ENCODE results near the gene A2M. TPM values are rescaled to one million over a fixed set of nuclear protein-coding genes. Genes with fewer than 3 reads are reported as not detected.

The A2M gene
- total and polyA plus RNA-seq, 2 of the 8 experiments (the other 6 are each of a cell fraction or from before 2014, with no cell fraction given), result 0.15 TPM; not detected in 1

- Histone ChIP-seq H3K79me1 (ENCODE audit: low read depth, low read length) (no peaks in the 10 kb centered on the region), H2BK120ac (replicated peaks; ENCODE audit: low read depth, low read length) (no peak overlapping the region), H3K9me3 (ENCODE audit: insufficient read depth in 2 of 2, low read depth in 1 of 2, low read length in 1 of 2) (no peaks in the 10 kb centered on the region), H3K23ac (ENCODE audit: insufficient read length) (no peak overlapping the region), H2AFZ (ENCODE audit: low read length) (no peak overlapping the region), H3K4me1 (replicated peaks in 1 of 4; ENCODE audit: control insufficient read depth in 3 of 4, insufficient read depth in 4 of 4, low read length in 3 of 4) (no peaks in the 10 kb centered on the region), H3K27ac (ENCODE audit: low read depth, low read length) (no peak overlapping the region), H2BK5ac (ENCODE audit: low read depth, low read length) (no peak overlapping the region), H3K9ac (replicated peaks in 1 of 4; ENCODE audit: extremely low read depth in 1 of 4, low read depth in 3 of 4, low read length in 3 of 4) (no peak overlapping the region), H2AK5ac (ENCODE audit: low read depth, low read length) (no peak overlapping the region), H3K79me2 (ENCODE audit: control insufficient read depth in 1 of 2, insufficient read depth in 2 of 2, low read length in 2 of 2) (no peaks in the 10 kb centered on the region), H2BK15ac (ENCODE audit: low read length) (no peak overlapping the region), H3K27me3 (replicated peaks in 1 of 4; ENCODE audit: control insufficient read depth in 3 of 4, extremely low read depth in 1 of 4, insufficient read depth in 3 of 4, low read length in 3 of 4) (no peaks in the 10 kb centered on the region), H4K20me1 (replicated peaks in 1 of 2; ENCODE audit: control insufficient read depth in 1 of 2, insufficient read depth in 2 of 2, low read length in 2 of 2) (no peaks in the 10 kb centered on the region), H3K14ac (ENCODE audit: insufficient read length) (no peak overlapping the region), H3K23me2 (ENCODE audit: low read depth, low read length) (no peaks in the 10 kb centered on the region), H3K4me3 (ENCODE audit: extremely low read depth in 1 of 4, insufficient read depth in 2 of 4, low read depth in 3 of 4, low read length in 4 of 4) (no peak overlapping the region), H3K4ac (replicated peaks; ENCODE audit: insufficient read length, low read depth, low read length) (no peak overlapping the region), H3K36me3 (ENCODE audit: control insufficient read depth in 2 of 4, insufficient read depth in 4 of 4, low read length in 3 of 4) (no peaks in the 10 kb centered on the region), H3K56ac (replicated peaks; ENCODE audit: insufficient read length, low read depth, low read length) (no peak overlapping the region), H4K91ac (replicated peaks; ENCODE audit: insufficient read length, low read length) (no peak overlapping the region), H2BK20ac (ENCODE audit: low read length) (no peak overlapping the region), H4K5ac (ENCODE audit: insufficient read length, low read depth, low read length) (no peak overlapping the region), H3K18ac (ENCODE audit: extremely low read depth, low read length) (no peak overlapping the region), H4K8ac (ENCODE audit: extremely low read depth, insufficient read depth, low read length) (no peak overlapping the region), H3K4me2 (ENCODE audit: insufficient read depth in 1 of 2, low read depth in 2 of 2, low read length in 2 of 2) (no peak overlapping the region), H2BK12ac (ENCODE audit: low read depth, low read length) (no peak overlapping the region)
- POLR2A ChIA-PET (ENCODE audit: partially characterized antibody), result interaction anchor here (2.5 kb wide), 1 partner anchor 12 kb away, joined by 10 read pairs; no protein-coding TSS in a partner anchor
- DNase-seq (ENCODE audit: low read depth in 1 of 2, low spot score in 2 of 2) (no peak), FAIRE-seq (no peak)
- TF ChIP-seq CHD1 (IDR thresholded peaks at IDR 0.05; ENCODE audit: low read depth, low read length) (no peak), JUN (IDR thresholded peaks at IDR 0.05; ENCODE audit: low read depth, low read length) (no peak), TAF1 (IDR thresholded peaks at IDR 0.05; ENCODE audit: low read depth, low read length) (no peak), BRCA1 (IDR thresholded peaks at IDR 0.05; ENCODE audit: low read depth, low read length) (no peak), SIRT6 (IDR thresholded peaks at IDR 0.05; ENCODE audit: low read length) (no peak), CHD2 (IDR thresholded peaks at IDR 0.05; ENCODE audit: low read length) (no peak)
- WGBS, 2 experiments (ENCODE audit: extremely low coverage in 1 of 2, insufficient coverage in 1 of 2, insufficient read length in 1 of 2, insufficient replicate concordance in 2 of 2, low coverage in 1 of 2, low lambda C conversion rate in 2 of 2, missing lambda C conversion rate in 1 of 2), result 94% methylated on average over 1 of the region's 1 CpG; no CpG with 5 or more reads in 1 of the 2 experiments
- CTCF ChIA-PET (ENCODE audit: partially characterized antibody), result interaction anchor here (1.0 kb wide), 1 partner anchor 26 kb away, joined by 3 read pairs; no protein-coding TSS in a partner anchor
Measured at GRCh38 chr12:9052610-9053009, 63.1 kb downstream of the A2M start.

Data from H1 (cell line).